OCI-LY1 (cell line): Measurements from ENCODE around the gene SNX8.

ENCODE experiments used
- CTCF ChIP-seq: fragments of 200-600 bp; sonication (generic), shearing (Covaris generic); IDR thresholded peaks from 2 replicates; pipeline ENCODE4 v1.5.1; 2017; ENCODE audit warnings: mild to moderate bottlenecking, antibody characterized with exemption, low read length, moderate library complexity, mixed read lengths
- EZH2 ChIP-seq: fragments of 200-600 bp; sonication (generic), shearing (Covaris generic); IDR thresholded peaks from 2 replicates; pipeline ENCODE4 v1.8.0; 2017; ENCODE audit warnings: borderline replicate concordance, mixed run types, mild to moderate bottlenecking, antibody characterized with exemption, low read length, moderate library complexity, mixed read lengths

GRCh38 chr7:2233926-2234325 is 80.3 kb downstream of the SNX8 start:
- TF ChIP-seq EZH2 (no peak), CTCF (no peak)
